HG02938 (cell line): ENCODE measurements around the gene PPP1R9A.

Experiments
- ATAC-seq: cut with Tn5 transposase; IDR thresholded peaks from one replicate; pipeline ENCODE4 v1.9.1; 2021; ENCODE audit warnings: mild to moderate bottlenecking, moderate library complexity; ENCODE audit not compliant: unreplicated experiment

PPP1R9A gene

GRCh38 chr7:95092324-95092723 is 184.9 kb downstream of the PPP1R9A start:
- no peak for ATAC-seq

GRCh38 chr7:95095259-95095965 is 188.0 kb downstream of the PPP1R9A start:
- no peak for ATAC-seq

- ATAC-seq, result no peak
These were observed 188.7 kb downstream of the PPP1R9A start for GRCh38 chr7:95095966-95096540.

- ATAC-seq, result no peak
These were observed 189.9 kb downstream of the PPP1R9A start for GRCh38 chr7:95097291-95097690.

- ATAC-seq, result no peak
These were observed 190.5 kb downstream of the PPP1R9A start for GRCh38 chr7:95097851-95098250.

- ATAC-seq, result no peak
These were observed 191.7 kb downstream of the PPP1R9A start for GRCh38 chr7:95099106-95099505.

- no peak for ATAC-seq
These were observed 194.0 kb downstream of the PPP1R9A start for GRCh38 chr7:95101422-95101821.

GRCh38 chr7:95102662-95103061 is 195.3 kb downstream of the PPP1R9A start:
- no peak for ATAC-seq

- no peak for ATAC-seq
These were observed 197.3 kb downstream of the PPP1R9A start for GRCh38 chr7:95104739-95105138.

- no peak for ATAC-seq
These were observed 198.2 kb downstream of the PPP1R9A start for GRCh38 chr7:95105627-95106026.

GRCh38 chr7:95106401-95106800 is 199.0 kb downstream of the PPP1R9A start:
- no peak for ATAC-seq

- ATAC-seq, result no peak
These were observed 203.3 kb downstream of the PPP1R9A start for GRCh38 chr7:95110707-95111106.

GRCh38 chr7:95113590-95113989 is 206.2 kb downstream of the PPP1R9A start:
- no peak for ATAC-seq

- no peak for ATAC-seq
These were observed 218.8 kb downstream of the PPP1R9A start for GRCh38 chr7:95126053-95126709.

- ATAC-seq, result no peak
These were observed 225.1 kb downstream of the PPP1R9A start for GRCh38 chr7:95132500-95132899.

- no peak for ATAC-seq
These were observed 232.5 kb downstream of the PPP1R9A start for GRCh38 chr7:95139922-95140321.

GRCh38 chr7:95141755-95142154 is 234.4 kb downstream of the PPP1R9A start:
- no peak for ATAC-seq

GRCh38 chr7:95144256-95144655 is 236.9 kb downstream of the PPP1R9A start:
- no peak for ATAC-seq

- no peak for ATAC-seq
These were observed 248.6 kb downstream of the PPP1R9A start for GRCh38 chr7:95155965-95156364.

- no peak for ATAC-seq
These were observed 250.0 kb downstream of the PPP1R9A start for GRCh38 chr7:95157381-95157780.

GRCh38 chr7:95169678-95170077 is 262.3 kb downstream of the PPP1R9A start:
- ATAC-seq, result no peak

GRCh38 chr7:95172420-95172819 is 265.0 kb downstream of the PPP1R9A start:
- ATAC-seq, result no peak
